ENCODE data around the gene STON1.
A peak's percentile ranks its signal among the peaks of the same experiment; 100 is the strongest.

The STON1 gene

GRCh38 chr2:48532824-48533223 lies 2.9 kb downstream of the STON1 start:
- no peak overlapping the region for H3K4me3 ChIP-seq (ENCODE audit: control insufficient read depth, low read depth, low read length)
- TF ChIP-seq CTCF (conservative IDR thresholded peaks at IDR 0.05; ENCODE audit: control insufficient read depth, insufficient read depth, low read depth, low read length) = no peak
- peak; percentile 35 for DNase-seq (ENCODE audit: low read depth)

GRCh38 chr2:48534781-48535180 lies 4.8 kb downstream of the STON1 start:
- H3K4me3 ChIP-seq (ENCODE audit: control insufficient read depth, low read depth, low read length) = no peak overlapping the region
- DNase-seq (ENCODE audit: low read depth) = no peak
- TF ChIP-seq CTCF (conservative IDR thresholded peaks at IDR 0.05; ENCODE audit: control insufficient read depth, insufficient read depth, low read depth, low read length) = no peak

GRCh38 chr2:48540237-48540935 lies 10.4 kb downstream of the STON1 start:
- no peak for TF ChIP-seq CTCF (conservative IDR thresholded peaks at IDR 0.05; ENCODE audit: control insufficient read depth, insufficient read depth, low read depth, low read length)
- H3K4me3 ChIP-seq (ENCODE audit: control insufficient read depth, low read depth, low read length) = no peak overlapping the region

GRCh38 chr2:48541666-48542389 lies 11.9 kb downstream of the STON1 start:
- no peak overlapping the region for H3K4me3 ChIP-seq (ENCODE audit: control insufficient read depth, low read depth, low read length)
- no peak for DNase-seq (ENCODE audit: low read depth)
- TF ChIP-seq CTCF (conservative IDR thresholded peaks at IDR 0.05; ENCODE audit: control insufficient read depth, insufficient read depth, low read depth, low read length) = no peak

More at GRCh38 chr2:48540237-48540935, 10.4 kb downstream of the STON1 start:
- no peak for DNase-seq (ENCODE audit: low read depth)

- no peak for DNase-seq (ENCODE audit: low read depth)
- H3K4me3 ChIP-seq (ENCODE audit: control insufficient read depth, low read depth, low read length) = no peak overlapping the region
- no peak for TF ChIP-seq CTCF (conservative IDR thresholded peaks at IDR 0.05; ENCODE audit: control insufficient read depth, insufficient read depth, low read depth, low read length)
Observed at GRCh38 chr2:48543895-48544294, 13.9 kb downstream of the STON1 start.

GRCh38 chr2:48545244-48545643 lies 15.3 kb downstream of the STON1 start:
- TF ChIP-seq CTCF (conservative IDR thresholded peaks at IDR 0.05; ENCODE audit: control insufficient read depth, insufficient read depth, low read depth, low read length) = peak; percentile 34
- peak; percentile 56 for DNase-seq (ENCODE audit: low read depth)
- no peak overlapping the region for H3K4me3 ChIP-seq (ENCODE audit: control insufficient read depth, low read depth, low read length)

Measured in fibroblast of mammary gland (primary cell).